Progenitor cell of endocrine pancreas (in vitro differentiated cells): Measurements from ENCODE around the gene ATP10A. TPM values are rescaled to one million over a fixed set of nuclear protein-coding genes. Genes with fewer than 3 reads are reported as not detected.

Experiments used
- DNase-seq: peaks from one replicate; pipeline ENCODE4 v3.0.0; 2021; ENCODE audit warnings: low spot score; ENCODE audit not compliant: unreplicated experiment
- H3K27ac Mint-ChIP-seq: 2 replicates; pipeline ENCODE4 v1.8.0; 2021; ENCODE audit warnings: mild to moderate bottlenecking, moderate library complexity, mixed read lengths
- H3K27me3 Mint-ChIP-seq: 2 replicates; pipeline ENCODE4 v1.8.0; 2021; ENCODE audit warnings: mixed read lengths
- H3K36me3 Mint-ChIP-seq: 2 replicates; pipeline ENCODE4 v1.8.0; 2022; ENCODE audit warnings: mixed read lengths; ENCODE audit not compliant: insufficient read depth
- H3K4me1 Mint-ChIP-seq: 2 replicates; pipeline ENCODE4 v1.8.0; 2021; ENCODE audit warnings: low read depth, mixed read lengths
- H3K4me3 Mint-ChIP-seq: 2 replicates; pipeline ENCODE4 v1.8.0; 2021; ENCODE audit warnings: low read depth, mild to moderate bottlenecking, moderate library complexity, mixed read lengths
- H3K9me3 Mint-ChIP-seq: 2 replicates; pipeline ENCODE4 v1.8.0; 2021; ENCODE audit warnings: low read depth, mixed read lengths
- CTCF ChIP-seq: fragments of 200-600 bp; sonication (generic); IDR thresholded peaks from one replicate; pipeline ENCODE4 v1.5.0; 2021; ENCODE audit warnings: antibody characterized with exemption, mild to moderate bottlenecking; ENCODE audit not compliant: unreplicated experiment
- total RNA-seq: library from RNA; stranded (reverse); gene quantifications from 2 replicates; pipeline ENCODE4 v1.2.1, GENCODE V29; 2021

Gene ATP10A
- total RNA-seq, 1 donor from 2014 or later, result 0.07 TPM

DNA sequence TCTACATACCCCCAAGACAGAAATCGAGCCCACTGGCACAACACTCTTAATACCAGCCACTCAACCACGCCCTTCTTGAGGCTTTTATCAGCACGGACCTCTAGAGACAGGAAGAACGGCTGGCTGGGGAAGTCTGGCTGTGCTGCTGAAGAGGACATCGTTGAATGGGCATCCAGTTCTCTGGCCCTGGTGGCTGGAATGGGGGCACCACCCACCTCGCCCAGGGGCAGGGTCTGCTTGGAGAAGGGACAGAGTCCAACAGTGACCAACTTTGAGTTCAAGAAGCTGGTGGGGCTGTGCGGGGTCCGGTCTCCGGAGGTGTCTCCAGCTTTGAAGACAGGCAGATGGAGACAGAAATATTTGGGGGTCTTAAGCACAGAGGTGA lies 77.5 kb downstream of the ATP10A start:
- Mint-ChIP-seq H3K9me3 (no peaks in the 10 kb centered on the region), H3K27me3 (no peaks in the 10 kb centered on the region), H3K36me3 (no peaks in the 10 kb centered on the region), H3K4me3 (no peak overlapping the region), H3K27ac (no peak overlapping the region), H3K4me1 (no peaks in the 10 kb centered on the region)
- no peak for TF ChIP-seq CTCF
- DNase-seq, result no peak

- Mint-ChIP-seq H3K27me3 (no peaks in the 10 kb centered on the region), H3K36me3 (no peaks in the 10 kb centered on the region), H3K4me1 (no peaks in the 10 kb centered on the region), H3K9me3 (no peaks in the 10 kb centered on the region), H3K27ac (no peak overlapping the region), H3K4me3 (no peak overlapping the region)
- DNase-seq, result no peak
- TF ChIP-seq CTCF, result no peak
These were observed 78.1 kb downstream of the ATP10A start for GRCh38 chr15:25784876-25785640.

DNA sequence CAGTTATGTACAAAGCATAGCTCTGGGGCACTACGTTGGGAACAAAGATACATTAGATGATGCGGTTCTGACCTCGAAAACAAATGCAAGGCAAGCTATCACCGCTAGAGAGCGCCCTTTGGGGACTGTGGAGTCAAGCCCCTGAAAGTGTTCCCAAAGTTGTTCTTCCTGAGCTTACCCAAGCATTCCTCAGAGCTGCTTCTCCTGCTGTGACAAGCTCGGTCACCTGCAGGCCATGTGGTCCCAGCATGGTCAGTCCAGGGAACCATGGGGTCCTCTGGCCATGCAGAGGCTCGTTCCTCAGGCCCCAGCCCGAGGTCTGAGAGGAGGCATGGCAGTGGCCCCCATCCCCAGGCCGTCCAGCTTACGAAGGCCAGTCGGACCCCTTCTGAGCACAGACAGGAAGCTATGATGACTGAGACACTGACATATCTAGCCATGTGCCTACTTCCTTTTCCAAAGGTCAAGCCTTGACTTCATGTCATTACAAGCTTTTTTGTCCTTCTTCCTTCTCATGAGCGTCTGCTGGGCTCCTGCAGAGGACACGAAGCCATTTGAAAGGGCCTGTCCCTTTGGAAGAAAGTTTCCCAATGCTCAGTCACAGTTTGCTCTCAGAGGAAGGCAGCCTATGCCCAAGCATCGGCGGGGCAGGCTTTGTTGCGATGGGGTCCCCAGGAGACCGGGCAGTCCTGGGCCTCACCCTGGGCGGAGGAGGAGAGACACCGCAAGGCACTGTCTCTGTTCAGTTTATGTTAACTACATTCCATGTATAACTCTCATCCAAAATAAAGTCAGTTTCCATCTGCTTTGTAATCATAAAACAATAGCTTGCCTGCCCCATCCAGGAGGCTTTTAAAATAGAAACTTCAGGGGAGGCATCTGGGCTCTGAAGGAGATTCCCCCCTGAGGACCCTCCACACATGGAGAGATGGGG lies 79.3 kb downstream of the ATP10A start:
- DNase-seq, result no peak
- H3K4me3 Mint-ChIP-seq, result no peak overlapping the region
- no peak overlapping the region for H3K27ac Mint-ChIP-seq
- no peaks in the 10 kb centered on the region for H3K27me3 Mint-ChIP-seq
- H3K4me1 Mint-ChIP-seq, result no peaks in the 10 kb centered on the region
- H3K36me3 Mint-ChIP-seq, result no peaks in the 10 kb centered on the region
- TF ChIP-seq CTCF, result peak; percentile 50
- H3K9me3 Mint-ChIP-seq, result no peaks in the 10 kb centered on the region

DNA sequence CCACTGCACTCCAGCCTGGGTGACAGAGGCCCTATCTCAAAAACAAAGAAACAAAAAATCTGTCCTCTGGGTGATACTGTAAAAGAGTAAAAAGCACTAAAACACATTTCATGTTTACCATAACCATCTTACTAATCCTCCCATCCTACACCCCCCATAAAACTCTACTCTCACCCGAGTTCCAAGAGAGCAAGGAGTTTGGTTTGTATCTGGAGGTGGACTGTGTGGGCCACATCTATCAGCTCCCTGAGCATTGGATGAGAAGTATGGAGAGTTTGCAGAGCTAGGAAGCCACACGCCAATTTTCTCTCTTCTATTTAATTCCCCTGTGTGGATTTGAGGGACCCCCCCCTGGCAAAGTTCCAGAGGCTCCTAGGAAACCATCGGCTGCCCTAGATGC lies 80.0 kb downstream of the ATP10A start:
- Mint-ChIP-seq H3K27ac (no peak overlapping the region), H3K9me3 (no peaks in the 10 kb centered on the region), H3K36me3 (no peaks in the 10 kb centered on the region), H3K4me3 (no peak overlapping the region), H3K27me3 (no peaks in the 10 kb centered on the region), H3K4me1 (no peaks in the 10 kb centered on the region)
- no peak for TF ChIP-seq CTCF
- no peak for DNase-seq

DNA sequence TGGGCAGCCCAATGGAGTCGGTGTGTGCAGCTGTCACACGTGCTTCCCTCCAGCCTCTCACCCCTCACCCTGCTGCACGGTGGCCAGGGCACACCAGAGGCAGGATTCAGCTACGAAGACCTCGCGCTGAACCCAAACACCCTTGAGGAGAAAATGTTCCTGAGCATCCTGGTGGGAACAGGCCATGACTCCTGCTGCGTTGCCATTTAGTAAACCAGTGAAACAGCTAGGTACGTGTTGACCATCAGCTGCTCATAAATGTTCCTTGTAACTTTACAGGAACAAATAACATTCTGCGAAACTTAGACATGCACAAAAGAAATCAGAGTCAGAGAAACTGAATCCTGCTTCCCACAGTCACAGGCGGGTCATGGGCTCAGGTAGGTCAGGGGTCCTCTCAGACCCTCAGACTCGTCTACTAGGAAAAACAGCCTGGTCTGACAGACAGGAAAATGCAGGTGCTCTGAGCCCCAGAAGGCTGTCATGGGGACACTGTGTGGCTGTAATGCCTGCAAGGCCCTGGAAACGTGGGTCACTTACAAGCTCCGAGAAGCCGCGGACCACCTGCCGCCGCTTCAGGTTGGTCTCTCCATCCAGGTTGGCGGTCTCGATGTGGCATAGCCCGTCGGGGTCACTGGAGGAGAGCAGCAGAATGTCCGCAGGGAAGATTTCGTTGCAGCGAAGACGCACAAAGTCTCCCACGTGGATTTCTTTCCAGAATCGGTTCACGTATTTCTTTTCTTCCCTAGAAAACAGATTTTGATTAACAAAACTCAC lies 82.5 kb downstream of the ATP10A start:
- peaks cover 2% of the 10 kb centered on the region for H3K27me3 Mint-ChIP-seq
- no peaks in the 10 kb centered on the region for H3K9me3 Mint-ChIP-seq
- H3K4me1 Mint-ChIP-seq, result no peaks in the 10 kb centered on the region
- H3K27ac Mint-ChIP-seq, result no peak overlapping the region
- DNase-seq, result no peak
- no peak overlapping the region for H3K4me3 Mint-ChIP-seq
- TF ChIP-seq CTCF, result no peak
- H3K36me3 Mint-ChIP-seq, result no peaks in the 10 kb centered on the region
